ENCODE data around the gene UBE2F. TPM values are rescaled to one million over a fixed set of nuclear protein-coding genes. Genes with fewer than 3 reads are reported as not detected.

The UBE2F gene
- polyA plus RNA-seq, 1 of the 3 experiments (the other 2 are of a cell fraction) = 56.9 TPM

GRCh38 chr2:237968048-237968862 lies 1.4 kb downstream of the UBE2F start:
- no peaks in the 10 kb centered on the region for H3K27me3 ChIP-seq (ENCODE audit: insufficient read depth)
- peak overlapping the region; percentile 92 for H3K4me2 ChIP-seq
- peak overlapping the region; percentile 75 for H3K9ac ChIP-seq
- no peaks in the 10 kb centered on the region for H3K9me3 ChIP-seq
- ChIA-PET POLR2A (interaction anchor here (1.0 to 1.1 kb wide), 2 partner anchors 12 to 286 kb away, joined by 3 read pairs; no protein-coding TSS in a partner anchor), CTCF (interaction anchor here (0.8 to 1.8 kb wide), 9 partner anchors 8 to 295 kb away, joined by 3 to 12 read pairs (median 3); no protein-coding TSS in a partner anchor)
- peak overlapping the region; percentile 83 to 86 for H3K4me3 ChIP-seq (ENCODE audit: low read depth in 2 of 2, low read length in 1 of 2)
- H4K20me1 ChIP-seq (ENCODE audit: insufficient read depth) = peaks cover 45% of the 10 kb centered on the region
- TF ChIP-seq YY1 (IDR thresholded peaks at IDR 0.05; ENCODE audit: low read depth) = no peak
- 0 out of 2 replicates have a peak, but pooled peaks have one; percentile 19 for TF ChIP-seq MXI1 (IDR thresholded peaks at IDR 0.05; ENCODE audit: low read depth, low read length)
- TF ChIP-seq TAF1 (IDR thresholded peaks at IDR 0.05; ENCODE audit: borderline replicate concordance, low read depth, low read length) = no peak
- no peak for TF ChIP-seq SIN3A (IDR thresholded peaks at IDR 0.05; ENCODE audit: borderline replicate concordance, low read depth, low read length)
- TF ChIP-seq MAX (IDR thresholded peaks at IDR 0.05; ENCODE audit: low read depth) = no peak
- peak; percentile 29; the same call in 1 of the 2 replicates for TF ChIP-seq SMC3 (IDR thresholded peaks at IDR 0.05; ENCODE audit: low read depth, low read length)
- TF ChIP-seq RAD21 (IDR thresholded peaks at IDR 0.05; ENCODE audit: low read length) = peak; percentile 63
- TF ChIP-seq TEAD4 (IDR thresholded peaks at IDR 0.05; ENCODE audit: borderline replicate concordance, insufficient read depth) = no peak
- H3K4me1 ChIP-seq (ENCODE audit: control insufficient read depth in 1 of 2, insufficient read depth in 2 of 2, low read depth in 1 of 2, low read length in 1 of 2) = peaks cover 7 to 31% of the 10 kb centered on the region in 2 experiments; a peak in 3 of 4 replicates
- no peaks in the 10 kb centered on the region for H3K9me2 ChIP-seq
- H3F3A ChIP-seq (replicated peaks; ENCODE audit: insufficient read depth) = no peaks in the 10 kb centered on the region
- H3K27ac ChIP-seq (ENCODE audit: low read depth in 2 of 2, low read length in 1 of 2) = peak overlapping the region in 1 of 2 experiments; percentile 68; a peak in 1 of 4 replicates
- H3K36me3 ChIP-seq (replicated peaks in 1 of 2; ENCODE audit: control insufficient read depth in 1 of 2, insufficient read depth in 2 of 2, low read length in 1 of 2) = peaks cover 0 to 3% of the 10 kb centered on the region in 2 experiments
- WGBS (ENCODE audit: low lambda C conversion rate) = 49% methylated on average over 9 of the region's 11 CpGs
- no peak overlapping the region for H2AFZ ChIP-seq (ENCODE audit: low read depth)
- H3K79me2 ChIP-seq (ENCODE audit: insufficient read depth) = peaks cover 60% of the 10 kb centered on the region
- peak; percentile 59 for DNase-seq

- Histone ChIP-seq H3K27me3 (ENCODE audit: insufficient read depth) (no peaks in the 10 kb centered on the region), H3K9me3 (no peaks in the 10 kb centered on the region), H3F3A (replicated peaks; ENCODE audit: insufficient read depth) (no peaks in the 10 kb centered on the region), H3K79me2 (ENCODE audit: insufficient read depth) (peaks cover 92% of the 10 kb centered on the region), H3K27ac (ENCODE audit: low read depth in 2 of 2, low read length in 1 of 2) (no peak overlapping the region; a peak in 1 of 4 replicates), H3K9me2 (no peaks in the 10 kb centered on the region), H3K4me3 (ENCODE audit: low read depth in 2 of 2, low read length in 1 of 2) (no peak overlapping the region), H3K9ac (no peak overlapping the region), H3K36me3 (replicated peaks in 1 of 2; ENCODE audit: control insufficient read depth in 1 of 2, insufficient read depth in 2 of 2, low read length in 1 of 2) (peaks cover 15 to 17% of the 10 kb centered on the region in 2 experiments), H3K4me2 (no peak overlapping the region), H2AFZ (ENCODE audit: low read depth) (no peak overlapping the region), H3K4me1 (ENCODE audit: control insufficient read depth in 1 of 2, insufficient read depth in 2 of 2, low read depth in 1 of 2, low read length in 1 of 2) (peaks cover 7 to 34% of the 10 kb centered on the region in 2 experiments; a peak in 3 of 4 replicates), H4K20me1 (ENCODE audit: insufficient read depth) (peaks cover 51% of the 10 kb centered on the region)
- no peak for DNase-seq
- 65% methylated on average over 4 of the region's 4 CpGs for WGBS (ENCODE audit: low lambda C conversion rate)
- ChIA-PET CTCF (interaction anchor here (0.7 to 1.9 kb wide), 2 partner anchors 38 to 113 kb away, joined by 3 to 7 read pairs; no protein-coding TSS in a partner anchor), POLR2A (no interaction called here)
- TF ChIP-seq RXRA (IDR thresholded peaks at IDR 0.05; ENCODE audit: borderline replicate concordance, low read depth) (no peak), MEF2A (IDR thresholded peaks at IDR 0.05; ENCODE audit: borderline replicate concordance, low read depth) (no peak), POLR2AphosphoS5 (IDR thresholded peaks at IDR 0.05; ENCODE audit: low read depth, low read length) (no peak), SIN3A (IDR thresholded peaks at IDR 0.05; ENCODE audit: borderline replicate concordance, low read depth, low read length) (no peak), FOSL2 (IDR thresholded peaks at IDR 0.05; ENCODE audit: borderline replicate concordance, low read depth) (no peak), IRF3 (IDR thresholded peaks at IDR 0.05; ENCODE audit: low read depth, low read length) (no peak), REST (IDR thresholded peaks at IDR 0.05; ENCODE audit: low read depth, low read length) (no peak), JUND (IDR thresholded peaks at IDR 0.05) (no peak), NFIC (IDR thresholded peaks at IDR 0.05; ENCODE audit: borderline replicate concordance) (no peak)
- TF ChIP-seq, protein P1, sequence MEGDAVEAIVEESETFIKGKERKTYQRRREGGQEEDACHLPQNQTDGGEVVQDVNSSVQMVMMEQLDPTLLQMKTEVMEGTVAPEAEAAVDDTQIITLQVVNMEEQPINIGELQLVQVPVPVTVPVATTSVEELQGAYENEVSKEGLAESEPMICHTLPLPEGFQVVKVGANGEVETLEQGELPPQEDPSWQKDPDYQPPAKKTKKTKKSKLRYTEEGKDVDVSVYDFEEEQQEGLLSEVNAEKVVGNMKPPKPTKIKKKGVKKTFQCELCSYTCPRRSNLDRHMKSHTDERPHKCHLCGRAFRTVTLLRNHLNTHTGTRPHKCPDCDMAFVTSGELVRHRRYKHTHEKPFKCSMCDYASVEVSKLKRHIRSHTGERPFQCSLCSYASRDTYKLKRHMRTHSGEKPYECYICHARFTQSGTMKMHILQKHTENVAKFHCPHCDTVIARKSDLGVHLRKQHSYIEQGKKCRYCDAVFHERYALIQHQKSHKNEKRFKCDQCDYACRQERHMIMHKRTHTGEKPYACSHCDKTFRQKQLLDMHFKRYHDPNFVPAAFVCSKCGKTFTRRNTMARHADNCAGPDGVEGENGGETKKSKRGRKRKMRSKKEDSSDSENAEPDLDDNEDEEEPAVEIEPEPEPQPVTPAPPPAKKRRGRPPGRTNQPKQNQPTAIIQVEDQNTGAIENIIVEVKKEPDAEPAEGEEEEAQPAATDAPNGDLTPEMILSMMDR (IDR thresholded peaks at IDR 0.05) = no peak
Observed at GRCh38 chr2:237971661-237972060, 4.8 kb downstream of the UBE2F start.
